Type B pancreatic cell (in vitro differentiated cells): ENCODE data around the gene ZSWIM9. TPM values are rescaled to one million over a fixed set of nuclear protein-coding genes. Genes with fewer than 3 reads are reported as not detected.

Experiments used
- DNase-seq: peaks from one replicate; pipeline ENCODE4 v3.0.0; 2021; ENCODE audit warnings: mixed read lengths; ENCODE audit not compliant: unreplicated experiment; ENCODE audit errors: extremely low spot score
- H3K27ac Mint-ChIP-seq: 2 replicates; pipeline ENCODE4 v1.8.0; 2021; ENCODE audit warnings: mild to moderate bottlenecking, mixed read lengths
- H3K27me3 Mint-ChIP-seq: 2 replicates; pipeline ENCODE4 v1.8.0; 2021; ENCODE audit warnings: mixed read lengths
- H3K36me3 Mint-ChIP-seq: 2 replicates; pipeline ENCODE4 v1.8.0; 2021; ENCODE audit warnings: mixed read lengths
- H3K4me1 Mint-ChIP-seq: one replicate; pipeline ENCODE4 v1.8.0; 2021; ENCODE audit warnings: mixed read lengths; ENCODE audit not compliant: unreplicated experiment
- H3K4me3 Mint-ChIP-seq: 2 replicates; pipeline ENCODE4 v1.8.0; 2021; ENCODE audit warnings: mild to moderate bottlenecking, mixed read lengths
- H3K9me3 Mint-ChIP-seq: 2 replicates; pipeline ENCODE4 v1.8.0; 2021; ENCODE audit warnings: mixed read lengths
- total RNA-seq: library from RNA; stranded (reverse); gene quantifications from 2 replicates; pipeline ENCODE4 v1.2.1, GENCODE V29; 2021; ENCODE audit warnings: low replicate concordance
- TF ChIP-seq, protein P1 (sequence below): fragments of 200-600 bp; sonication (generic); conservative IDR thresholded peaks from 2 replicates; pipeline ENCODE4 v1.5.0; 2021; ENCODE audit warnings: antibody characterized with exemption, mild to moderate bottlenecking

The ZSWIM9 gene
- total RNA-seq, 1 donor from 2014 or later = 10.7 TPM

DNA sequence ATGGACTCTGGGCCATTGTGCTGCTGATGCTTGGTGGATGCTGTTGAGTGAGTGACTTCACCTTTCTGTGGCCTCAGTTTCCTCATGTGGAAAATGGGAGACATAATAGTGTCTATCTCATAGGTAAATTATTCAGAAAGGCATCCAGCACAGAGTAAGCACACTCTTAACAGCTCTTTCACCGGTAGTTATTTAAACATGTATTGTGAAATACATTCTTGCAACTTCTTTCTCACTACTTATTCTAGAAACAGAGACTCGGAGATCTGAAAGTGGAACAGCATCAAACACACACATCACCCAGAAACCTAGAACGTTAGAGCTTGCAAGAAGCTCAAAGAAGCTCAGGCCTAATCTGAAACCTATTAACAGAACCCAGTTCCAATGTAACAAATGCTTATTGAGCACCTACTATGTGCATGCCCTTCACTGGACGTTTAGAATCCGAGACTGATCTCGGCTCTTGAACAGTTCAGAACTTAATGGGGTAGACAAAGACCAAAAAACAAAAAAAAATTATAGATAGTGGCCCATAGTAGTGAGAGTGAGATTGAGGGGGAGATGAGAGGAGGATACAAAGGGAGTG, 4.1 kb downstream of the ZSWIM9 start:
- Mint-ChIP-seq H3K27ac (no peak overlapping the region), H3K27me3 (no peaks in the 10 kb centered on the region), H3K4me3 (no peak overlapping the region), H3K36me3 (peaks cover 22% of the 10 kb centered on the region), H3K4me1 (peaks cover 8% of the 10 kb centered on the region), H3K9me3 (no peaks in the 10 kb centered on the region)
- TF ChIP-seq, protein P1, sequence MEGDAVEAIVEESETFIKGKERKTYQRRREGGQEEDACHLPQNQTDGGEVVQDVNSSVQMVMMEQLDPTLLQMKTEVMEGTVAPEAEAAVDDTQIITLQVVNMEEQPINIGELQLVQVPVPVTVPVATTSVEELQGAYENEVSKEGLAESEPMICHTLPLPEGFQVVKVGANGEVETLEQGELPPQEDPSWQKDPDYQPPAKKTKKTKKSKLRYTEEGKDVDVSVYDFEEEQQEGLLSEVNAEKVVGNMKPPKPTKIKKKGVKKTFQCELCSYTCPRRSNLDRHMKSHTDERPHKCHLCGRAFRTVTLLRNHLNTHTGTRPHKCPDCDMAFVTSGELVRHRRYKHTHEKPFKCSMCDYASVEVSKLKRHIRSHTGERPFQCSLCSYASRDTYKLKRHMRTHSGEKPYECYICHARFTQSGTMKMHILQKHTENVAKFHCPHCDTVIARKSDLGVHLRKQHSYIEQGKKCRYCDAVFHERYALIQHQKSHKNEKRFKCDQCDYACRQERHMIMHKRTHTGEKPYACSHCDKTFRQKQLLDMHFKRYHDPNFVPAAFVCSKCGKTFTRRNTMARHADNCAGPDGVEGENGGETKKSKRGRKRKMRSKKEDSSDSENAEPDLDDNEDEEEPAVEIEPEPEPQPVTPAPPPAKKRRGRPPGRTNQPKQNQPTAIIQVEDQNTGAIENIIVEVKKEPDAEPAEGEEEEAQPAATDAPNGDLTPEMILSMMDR = no peak
- no peak for DNase-seq

DNA sequence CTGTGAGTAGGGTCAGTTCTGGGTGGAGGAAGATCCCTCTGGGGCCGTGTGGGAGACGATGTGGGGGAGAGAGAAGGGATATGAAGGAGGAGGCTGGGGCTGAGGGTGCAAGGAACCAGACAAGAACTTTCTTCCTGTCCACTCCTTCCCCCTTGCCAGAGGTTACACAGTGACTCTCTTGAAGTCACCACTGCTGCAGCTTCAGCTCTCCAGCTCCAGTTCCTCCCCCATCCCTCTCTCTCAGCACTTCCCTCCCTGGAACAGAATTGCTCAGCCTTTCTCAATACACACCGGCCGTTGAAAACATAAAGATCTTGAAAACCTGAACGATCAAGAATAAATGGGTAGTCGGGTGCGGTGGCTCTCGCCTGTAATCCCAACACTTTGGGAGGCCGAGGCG, 5.1 kb downstream of the ZSWIM9 start:
- Mint-ChIP-seq H3K36me3 (peaks cover 27% of the 10 kb centered on the region), H3K4me1 (peaks cover 8% of the 10 kb centered on the region), H3K27me3 (no peaks in the 10 kb centered on the region), H3K27ac (no peak overlapping the region), H3K4me3 (no peak overlapping the region), H3K9me3 (no peaks in the 10 kb centered on the region)
- no peak for DNase-seq
- TF ChIP-seq, protein P1 = no peak

DNA sequence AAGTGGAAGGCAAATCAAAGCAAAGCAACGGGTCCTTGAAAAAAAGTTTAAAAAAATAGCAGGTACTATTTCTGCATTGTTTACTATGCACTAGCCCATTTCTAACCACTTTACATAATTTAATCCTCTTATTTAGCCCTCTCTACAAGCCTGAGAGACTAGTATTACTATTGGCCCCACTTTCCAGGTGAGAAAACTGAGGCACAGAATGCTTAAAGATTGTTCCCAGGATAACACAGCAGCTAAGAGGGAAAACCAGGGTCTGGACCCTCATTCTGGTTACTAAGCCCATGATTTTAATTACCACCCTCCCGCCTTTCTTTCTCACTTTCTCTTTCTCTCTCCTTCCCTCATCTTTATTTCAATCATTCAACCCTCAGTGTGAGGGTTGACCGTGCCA, 5.7 kb downstream of the ZSWIM9 start:
- no peak for DNase-seq
- Mint-ChIP-seq H3K9me3 (peaks cover 2% of the 10 kb centered on the region), H3K27ac (no peak overlapping the region), H3K4me3 (no peak overlapping the region), H3K36me3 (peaks cover 30% of the 10 kb centered on the region), H3K4me1 (peaks cover 3% of the 10 kb centered on the region), H3K27me3 (no peaks in the 10 kb centered on the region)
- TF ChIP-seq, protein P1 = no peak

DNA sequence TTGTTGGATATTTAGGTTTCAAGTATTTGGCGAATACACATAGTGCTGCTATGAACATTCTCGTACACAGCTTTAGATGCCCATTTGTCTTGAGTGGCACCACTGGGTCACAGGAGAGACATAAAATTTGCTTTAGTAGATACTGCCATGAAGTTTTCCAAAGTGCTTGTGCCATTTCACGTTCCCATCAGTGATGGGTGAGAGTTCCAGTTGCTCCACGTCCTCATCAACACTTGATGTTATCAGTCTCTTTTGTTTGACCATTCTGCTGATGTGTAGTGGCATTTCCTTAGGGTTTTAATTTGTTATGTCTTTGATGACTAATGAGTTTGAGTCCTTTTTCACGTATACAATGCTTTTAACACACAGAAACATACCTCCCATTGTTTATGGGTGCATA, 11.0 kb downstream of the ZSWIM9 start:
- H3K9me3 Mint-ChIP-seq = peaks cover 8% of the 10 kb centered on the region
- no peak for DNase-seq
- no peaks in the 10 kb centered on the region for H3K4me1 Mint-ChIP-seq
- H3K4me3 Mint-ChIP-seq = no peak overlapping the region
- H3K27me3 Mint-ChIP-seq = no peaks in the 10 kb centered on the region
- TF ChIP-seq, protein P1 = no peak
- no peak overlapping the region for H3K27ac Mint-ChIP-seq
- H3K36me3 Mint-ChIP-seq = peaks cover 29% of the 10 kb centered on the region

DNA sequence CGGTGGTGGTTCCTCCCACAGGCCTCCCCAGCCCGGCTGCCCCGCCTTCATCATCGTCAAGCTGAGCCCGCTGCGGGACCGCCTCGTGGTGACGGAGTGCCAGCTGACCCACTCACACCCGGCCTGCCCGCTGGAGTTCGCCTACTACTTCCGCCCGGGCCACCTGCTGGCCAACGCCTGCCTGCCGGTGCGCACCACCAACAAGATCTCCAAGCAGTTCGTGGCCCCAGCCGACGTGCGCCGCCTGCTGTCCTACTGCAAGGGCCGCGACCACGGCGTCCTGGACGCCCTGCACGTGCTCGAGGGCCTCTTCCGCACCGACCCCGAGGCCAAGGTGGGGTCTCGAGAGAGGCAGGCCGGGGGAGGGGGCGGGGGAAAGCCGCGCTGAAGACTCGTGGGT, 12.0 kb downstream of the ZSWIM9 start:
- Mint-ChIP-seq H3K4me1 (no peaks in the 10 kb centered on the region), H3K27me3 (no peaks in the 10 kb centered on the region), H3K9me3 (peaks cover 8% of the 10 kb centered on the region), H3K4me3 (no peak overlapping the region), H3K27ac (no peak overlapping the region), H3K36me3 (peaks cover 24% of the 10 kb centered on the region)
- no peak for DNase-seq
- TF ChIP-seq, protein P1 = peak; percentile 23

DNA sequence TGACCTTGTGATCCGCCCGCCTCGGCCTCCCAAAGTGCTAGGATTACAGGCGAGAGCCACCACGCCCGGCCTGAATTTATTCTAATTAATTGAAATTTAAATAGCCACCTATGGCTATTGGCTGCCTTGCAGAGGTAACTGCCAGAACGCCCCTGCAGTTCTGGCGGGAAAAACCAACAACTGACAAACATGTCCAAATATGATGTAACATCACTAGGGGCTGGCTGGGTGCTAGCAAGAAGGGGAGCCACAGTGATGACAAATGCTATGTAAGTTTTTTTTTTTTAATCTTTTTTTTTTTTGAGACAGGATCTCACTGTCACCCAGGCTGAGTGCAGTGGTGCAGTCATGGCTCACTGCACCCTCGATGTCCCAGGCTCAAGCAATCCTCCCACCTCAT, 12.9 kb downstream of the ZSWIM9 start:
- Mint-ChIP-seq H3K36me3 (peaks cover 29% of the 10 kb centered on the region), H3K27me3 (no peaks in the 10 kb centered on the region), H3K4me1 (no peaks in the 10 kb centered on the region), H3K4me3 (no peak overlapping the region), H3K27ac (no peak overlapping the region), H3K9me3 (peaks cover 8% of the 10 kb centered on the region)
- no peak for DNase-seq
- TF ChIP-seq, protein P1 = no peak
